Measurements from ENCODE around the gene ACTG2.
"Not testable (repeated sequence)": the region's sequence is repeated elsewhere in the genome, so short reads cannot be mapped to it uniquely, and the experiment has no call there.

ACTG2 gene

DNA sequence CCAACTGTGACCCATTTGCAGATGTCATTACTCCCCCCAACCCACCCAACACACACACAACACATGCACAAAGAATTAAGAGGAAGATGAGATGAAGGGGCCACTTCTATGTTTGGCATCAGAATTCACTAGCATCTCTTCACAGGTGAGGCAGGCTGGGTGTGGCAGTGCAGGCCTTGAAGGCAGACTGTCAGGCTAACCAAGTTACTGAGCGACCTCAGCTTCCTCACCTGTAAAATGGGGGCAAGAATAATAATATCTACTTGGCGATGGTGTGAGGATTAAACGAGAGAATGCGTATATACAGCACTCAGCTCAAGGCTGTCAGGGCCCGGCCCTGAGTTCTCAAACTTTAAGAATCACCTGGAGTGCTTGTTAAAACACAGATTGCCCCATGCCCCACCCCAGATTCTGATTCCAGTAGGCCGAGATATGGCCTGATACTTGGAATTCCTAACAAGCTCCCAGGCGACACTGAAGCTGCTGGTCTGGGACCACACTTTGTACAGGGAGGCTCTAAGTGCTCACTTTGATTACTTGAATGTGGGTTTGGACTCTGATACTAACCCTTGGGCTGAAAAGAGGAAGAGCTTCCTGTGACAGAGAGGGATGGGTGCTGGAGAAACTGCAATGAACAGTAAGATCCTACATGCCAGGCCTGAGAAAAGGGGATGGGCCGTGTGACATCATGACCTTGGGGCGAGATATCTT, 1.1 kb downstream of the ACTG2 start:
- DNase-seq (ENCODE audit: low read depth): no peak

DNA sequence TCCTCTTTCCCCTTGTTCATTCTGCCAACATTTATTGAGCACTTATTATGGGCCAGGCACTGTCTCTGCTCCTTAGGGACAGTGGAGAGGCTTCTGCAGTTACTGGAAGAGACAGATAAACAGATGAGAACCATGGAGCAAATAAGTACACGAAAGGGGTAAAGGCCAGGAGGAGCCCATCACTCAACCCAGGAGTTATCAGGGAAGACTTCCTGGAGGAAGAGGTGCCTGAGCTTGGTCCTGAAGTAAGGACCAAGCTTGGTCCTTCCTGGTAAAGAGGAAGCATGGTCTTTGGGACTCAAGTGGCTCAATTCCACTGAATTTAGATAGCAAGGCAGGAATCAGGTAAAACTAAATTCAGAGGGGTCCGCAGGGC, 1.7 kb downstream of the ACTG2 start:
- DNase-seq (ENCODE audit: low read depth): no peak

DNA sequence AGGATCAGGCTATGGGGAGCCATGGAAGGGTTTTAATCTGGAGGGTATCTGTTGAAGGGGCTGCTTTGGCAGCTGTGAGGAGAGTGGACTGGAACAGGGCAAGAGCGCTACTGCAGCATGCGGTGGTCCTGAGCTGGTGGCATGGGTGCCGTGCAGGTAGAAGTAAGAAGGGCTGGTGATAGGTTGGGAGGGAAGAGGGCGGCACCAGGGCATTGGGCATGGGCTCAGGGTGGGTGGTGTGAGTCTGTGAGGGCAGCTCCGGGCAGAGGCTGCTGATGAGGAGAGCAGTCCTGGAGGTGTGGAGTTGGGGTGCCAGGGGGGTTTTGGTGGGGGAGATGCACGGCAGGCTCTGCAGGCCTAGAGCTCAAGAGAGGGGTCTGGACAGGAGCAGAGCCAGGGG, 2.1 kb downstream of the ACTG2 start:
- DNase-seq (ENCODE audit: low read depth): no peak

DNA sequence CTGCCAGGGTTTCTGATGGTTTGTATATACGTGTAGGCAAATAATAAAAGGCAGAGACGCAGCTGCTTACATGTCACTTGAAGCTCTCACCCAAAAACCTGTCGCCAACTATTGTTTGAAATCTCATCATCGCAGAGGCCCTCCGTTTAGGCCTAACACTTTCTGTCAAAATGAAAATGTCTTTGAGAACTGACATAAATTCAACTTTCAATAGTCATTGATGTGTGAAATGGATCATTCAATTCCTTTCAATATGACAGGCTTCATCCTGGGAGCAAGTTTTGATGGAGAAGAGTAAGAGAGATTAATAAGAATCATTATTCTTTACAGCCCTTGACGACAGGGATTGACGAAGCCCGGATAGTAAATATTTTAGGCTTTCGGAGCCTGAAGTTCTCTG, 2.7 kb downstream of the ACTG2 start:
- no peak for DNase-seq (ENCODE audit: low read depth)

- no peak for DNase-seq (ENCODE audit: low read depth)
Observed at GRCh38 chr2:73896362-73897239, 3.8 kb downstream of the ACTG2 start.

DNA sequence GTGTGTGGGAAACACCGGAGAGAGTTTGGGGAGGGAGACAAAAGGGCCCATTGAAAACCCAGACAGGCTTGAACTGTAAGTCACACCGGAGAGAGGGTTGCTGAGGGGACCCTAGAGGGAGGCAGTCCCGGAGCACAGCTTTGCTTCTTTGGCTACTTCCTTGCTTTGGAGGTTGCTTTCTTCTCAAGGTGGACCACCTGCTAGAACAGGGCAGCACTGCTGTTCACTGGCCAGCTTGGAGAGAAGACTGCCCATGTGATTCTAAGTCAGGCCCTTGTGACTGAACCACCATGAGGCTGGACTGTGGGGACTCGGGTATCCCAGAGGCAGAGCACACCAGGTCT, 4.4 kb downstream of the ACTG2 start:
- no peak for DNase-seq (ENCODE audit: low read depth)

- DNase-seq (ENCODE audit: low read depth): no peak
Observed at GRCh38 chr2:73897934-73898333, 5.1 kb downstream of the ACTG2 start.

- no peak for DNase-seq (ENCODE audit: low read depth)
Observed at GRCh38 chr2:73899801-73900336, 7.1 kb downstream of the ACTG2 start.

DNA sequence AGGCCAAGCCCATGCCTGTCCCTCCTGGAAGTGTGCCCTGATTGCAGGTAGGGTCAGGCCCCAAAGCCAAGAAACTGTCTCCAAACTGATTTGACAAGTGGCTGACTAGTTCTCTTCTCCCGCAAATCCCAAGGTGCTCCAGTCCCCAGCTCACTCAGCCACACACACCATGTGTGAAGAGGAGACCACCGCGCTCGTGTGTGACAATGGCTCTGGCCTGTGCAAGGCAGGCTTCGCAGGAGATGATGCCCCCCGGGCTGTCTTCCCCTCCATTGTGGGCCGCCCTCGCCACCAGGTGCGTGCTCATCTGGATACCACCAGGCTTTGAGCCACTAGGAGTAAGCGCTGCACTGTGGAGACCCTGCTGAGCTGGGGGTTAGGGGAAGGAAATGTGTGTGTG, 8.3 kb downstream of the ACTG2 start:
- no peak for DNase-seq (ENCODE audit: low read depth)

DNA sequence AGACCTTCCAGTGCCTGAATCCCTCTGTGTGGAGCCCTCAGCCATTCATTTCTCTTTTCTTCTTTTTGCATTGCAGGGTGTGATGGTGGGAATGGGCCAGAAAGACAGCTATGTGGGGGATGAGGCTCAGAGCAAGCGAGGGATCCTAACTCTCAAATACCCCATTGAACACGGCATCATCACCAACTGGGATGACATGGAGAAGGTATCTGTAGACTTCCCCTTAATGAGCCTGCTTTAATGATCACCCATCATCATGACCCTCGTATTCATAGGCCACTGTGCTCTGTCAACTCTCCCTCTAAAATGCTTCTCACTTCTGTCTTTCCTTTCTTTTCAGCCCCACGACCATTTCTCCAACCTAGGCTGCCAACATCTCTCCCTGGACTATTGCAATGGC, 9.5 kb downstream of the ACTG2 start:
- no peak for DNase-seq (ENCODE audit: low read depth)

DNA sequence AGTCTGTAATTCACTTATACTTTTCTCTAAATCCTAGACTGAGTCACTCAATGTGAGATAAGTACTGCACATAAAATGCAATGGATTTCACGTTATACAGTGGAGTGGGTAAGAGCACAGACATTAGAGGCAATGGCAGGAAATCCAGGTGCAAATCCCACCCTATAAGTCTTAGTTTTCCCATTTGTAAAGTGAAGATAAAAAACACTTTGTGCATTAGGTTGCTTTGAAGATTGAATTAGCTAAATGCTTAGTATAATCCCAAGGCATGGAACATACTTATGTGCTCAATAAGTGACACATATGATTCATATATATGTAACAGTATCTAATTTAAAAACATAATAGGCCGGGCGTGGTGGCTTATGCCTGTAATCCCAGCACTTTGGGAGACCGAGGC, 10.5 kb downstream of the ACTG2 start:
- no peak for DNase-seq (ENCODE audit: low read depth)

GRCh38 chr2:73903949-73904613, 11.3 kb downstream of the ACTG2 start:
- DNase-seq (ENCODE audit: low read depth): not testable (repeated sequence)

- DNase-seq (ENCODE audit: low read depth): no peak
Observed at GRCh38 chr2:73904952-73905351, 12.1 kb downstream of the ACTG2 start.

- DNase-seq (ENCODE audit: low read depth): no peak
Observed at GRCh38 chr2:73906847-73907505, 14.2 kb downstream of the ACTG2 start.

GRCh38 chr2:73907840-73908452, 15.1 kb downstream of the ACTG2 start:
- DNase-seq (ENCODE audit: low read depth): no peak

DNA sequence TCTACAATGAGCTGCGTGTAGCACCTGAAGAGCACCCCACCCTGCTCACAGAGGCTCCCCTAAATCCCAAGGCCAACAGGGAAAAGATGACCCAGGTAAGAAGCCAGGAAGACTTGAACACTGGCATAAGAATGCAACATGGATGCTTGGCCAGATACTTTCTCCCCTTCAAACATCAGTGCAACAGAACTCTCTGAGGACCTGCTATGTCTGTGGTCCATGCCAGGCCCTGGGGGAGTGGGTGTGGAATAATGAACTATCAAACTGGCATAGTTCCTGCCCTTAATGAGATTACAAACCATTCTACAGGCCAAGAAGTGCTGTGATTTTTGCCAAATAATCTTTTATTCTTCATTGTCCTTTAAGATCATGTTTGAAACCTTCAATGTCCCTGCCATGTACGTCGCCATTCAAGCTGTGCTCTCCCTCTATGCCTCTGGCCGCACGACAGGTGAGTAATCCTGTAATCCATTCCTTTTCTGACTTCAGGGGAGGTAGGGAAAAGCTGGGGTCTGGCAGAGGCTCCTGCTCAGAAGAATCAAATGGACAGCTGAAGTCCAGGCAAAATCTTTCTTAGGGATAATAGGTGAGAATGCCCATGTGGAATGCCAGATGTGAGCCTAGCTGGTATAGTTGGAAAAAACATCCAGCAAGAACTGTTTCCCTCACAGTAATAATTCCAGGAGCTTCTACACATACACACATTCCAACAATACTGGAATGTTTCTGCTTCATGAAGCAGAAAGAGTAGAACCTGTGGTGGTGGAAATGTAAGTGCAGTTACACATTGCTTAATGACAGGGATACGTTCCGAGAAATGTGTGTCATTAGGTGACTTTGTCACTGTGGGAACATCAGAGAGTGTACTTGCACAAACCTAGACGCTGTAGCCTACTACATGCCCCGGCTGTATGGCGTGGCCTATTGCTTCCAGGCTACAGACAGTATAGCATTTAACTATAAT, 16.2 kb downstream of the ACTG2 start:
- DNase-seq (ENCODE audit: low read depth): no peak

DNA sequence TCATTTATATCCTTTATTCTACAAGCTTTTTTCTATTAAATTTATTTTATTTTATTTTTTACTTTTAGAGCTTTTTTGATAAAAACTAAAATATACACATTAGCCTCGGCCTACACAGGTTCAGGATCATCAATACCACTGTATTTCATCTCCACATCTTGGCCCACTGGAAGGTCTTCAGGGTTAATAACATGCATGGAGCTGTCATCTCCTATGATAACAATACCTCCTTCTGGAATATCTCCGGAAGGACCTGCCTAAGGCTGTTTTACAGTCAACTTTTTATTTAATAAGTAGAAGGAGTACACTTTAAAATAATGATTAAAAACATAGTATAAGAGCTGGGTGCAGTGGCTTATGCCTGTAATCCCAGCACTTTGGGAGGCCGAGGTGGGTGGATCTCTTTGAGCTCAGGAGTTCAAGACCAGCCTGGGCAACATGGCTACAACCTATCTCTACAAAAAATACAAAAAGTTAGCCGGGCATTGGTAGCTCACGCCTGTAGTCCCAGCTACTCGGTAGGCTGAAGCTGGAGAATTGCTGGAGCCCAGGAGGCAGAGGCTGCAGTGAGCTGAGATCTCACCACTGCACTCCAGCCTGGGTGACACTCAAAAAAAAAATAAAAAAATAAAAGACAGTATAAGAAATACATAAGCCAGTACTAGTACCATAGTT, 18.2 kb downstream of the ACTG2 start:
- no peak for DNase-seq (ENCODE audit: low read depth)

- no peak for DNase-seq (ENCODE audit: low read depth)
Observed at GRCh38 chr2:73911548-73912208, 18.9 kb downstream of the ACTG2 start.

DNA sequence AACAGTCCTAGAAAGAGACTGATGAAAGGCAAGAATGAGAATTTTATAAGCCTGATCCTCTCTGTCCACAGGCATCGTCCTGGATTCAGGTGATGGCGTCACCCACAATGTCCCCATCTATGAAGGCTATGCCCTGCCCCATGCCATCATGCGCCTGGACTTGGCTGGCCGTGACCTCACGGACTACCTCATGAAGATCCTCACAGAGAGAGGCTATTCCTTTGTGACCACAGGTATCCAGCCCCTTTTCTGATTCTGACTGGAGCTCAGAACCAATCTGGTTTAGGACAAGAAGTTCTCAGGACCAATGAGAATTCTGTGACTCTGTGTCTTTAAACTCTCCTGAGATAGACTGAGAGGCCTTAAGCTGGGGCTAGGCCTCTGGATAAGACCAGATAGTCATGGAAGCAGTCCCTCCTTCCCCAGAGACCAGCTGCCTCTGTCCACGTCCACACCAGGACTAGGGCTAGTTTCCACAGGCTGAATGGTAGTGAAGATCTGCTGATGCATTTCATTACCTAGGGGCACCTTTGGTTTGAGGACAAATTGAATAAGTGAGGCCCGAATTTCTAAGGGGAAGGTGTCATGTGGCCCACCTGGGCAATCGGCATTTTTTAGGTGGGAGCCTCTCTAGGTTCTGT, 20.7 kb downstream of the ACTG2 start:
- no peak for DNase-seq (ENCODE audit: low read depth)
